ENCODE measurements around the gene CBLC. TPM values are rescaled to one million over a fixed set of nuclear protein-coding genes. Genes with fewer than 3 reads are reported as not detected.
A peak's percentile ranks its signal among the peaks of the same experiment; 100 is the strongest.

The CBLC gene
- total RNA-seq, 3 donors from 2014 or later (not counting 1 experiment from before 2014, with no cell fraction given) = not detected

DNA sequence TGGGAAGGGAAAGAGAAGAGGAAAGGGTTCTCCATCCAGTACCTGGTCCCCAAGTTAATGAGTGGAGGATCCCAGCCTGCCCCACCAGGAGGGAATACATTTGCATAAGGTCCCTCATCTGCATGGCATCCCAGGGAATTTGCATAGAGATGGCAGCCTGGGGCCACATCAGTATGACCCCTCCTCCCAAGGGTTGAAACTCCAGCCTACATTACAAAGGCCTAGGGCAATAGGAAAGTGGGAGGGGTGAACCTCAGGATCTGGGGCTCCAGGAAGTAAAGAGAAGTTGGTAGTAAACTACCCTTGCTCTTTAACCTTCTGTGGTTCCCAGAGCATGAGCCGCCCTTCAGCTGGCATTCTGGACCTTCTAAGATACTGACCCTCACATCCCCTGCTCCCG is 61.6 kb downstream of the CBLC start:
- H3K36me3 Mint-ChIP-seq = no peaks in the 10 kb centered on the region
- intact Hi-C loops (cut with micrococcal nuclease) = no loop called here
- ATAC-seq = no peak
- DNase-seq = no peak
- Histone ChIP-seq H3K4me3 (ENCODE audit: low read length) (no peak overlapping the region), H3K27me3 (ENCODE audit: control insufficient read depth, insufficient read depth, low read length) (no peaks in the 10 kb centered on the region), H3K27ac (ENCODE audit: low read length) (no peak overlapping the region), H3K9me3 (ENCODE audit: control insufficient read depth, insufficient read depth, low read length) (no peaks in the 10 kb centered on the region), H3K36me3 (ENCODE audit: control insufficient read depth, insufficient read depth, low read length) (no peaks in the 10 kb centered on the region), H3K4me1 (ENCODE audit: control insufficient read depth, insufficient read depth, low read length) (peaks cover under 1% of the 10 kb centered on the region)
- no peaks in the 10 kb centered on the region for H3K9me3 Mint-ChIP-seq
- TF ChIP-seq CTCF (IDR thresholded peaks at IDR 0.05) = no peak
- H3K4me1 Mint-ChIP-seq = peaks cover 0 to 6% of the 10 kb centered on the region in 2 donors
- H3K27ac Mint-ChIP-seq = no peak overlapping the region
- H3K4me3 Mint-ChIP-seq = no peak overlapping the region
- WGBS (ENCODE audit: insufficient coverage) = 96% methylated on average over 2 of the region's 2 CpGs
- no peaks in the 10 kb centered on the region for H3K27me3 Mint-ChIP-seq (ENCODE audit: low read depth in 2 of 2)

DNA sequence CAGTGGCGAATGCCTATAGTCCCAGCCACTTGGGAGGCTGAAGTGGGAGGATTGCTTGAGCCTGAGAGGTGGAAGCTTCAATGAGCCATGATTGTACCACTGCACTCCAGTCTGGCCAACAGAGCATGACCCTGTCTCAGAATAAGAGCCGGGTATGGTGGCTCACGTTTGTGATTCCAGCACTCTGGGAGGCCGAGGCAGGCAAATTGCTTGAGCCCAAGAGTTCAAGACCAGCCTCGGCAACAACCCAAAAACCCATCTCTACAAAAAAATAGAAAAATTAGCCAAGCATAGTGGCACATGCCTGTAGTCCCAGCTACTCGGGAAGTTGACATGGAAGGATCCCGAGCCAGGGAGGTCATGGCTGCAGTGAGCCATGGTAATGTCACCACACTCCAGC is 63.1 kb downstream of the CBLC start:
- Histone ChIP-seq H3K4me1 (ENCODE audit: control insufficient read depth, insufficient read depth, low read length) (peaks cover 16% of the 10 kb centered on the region), H3K36me3 (ENCODE audit: control insufficient read depth, insufficient read depth, low read length) (no peaks in the 10 kb centered on the region), H3K9me3 (ENCODE audit: control insufficient read depth, insufficient read depth, low read length) (no peaks in the 10 kb centered on the region), H3K27ac (ENCODE audit: low read length) (no peak overlapping the region), H3K27me3 (ENCODE audit: control insufficient read depth, insufficient read depth, low read length) (no peaks in the 10 kb centered on the region), H3K4me3 (ENCODE audit: low read length) (no peak overlapping the region)
- DNase-seq = no peak
- TF ChIP-seq CTCF (IDR thresholded peaks at IDR 0.05) = no peak
- no peaks in the 10 kb centered on the region for H3K9me3 Mint-ChIP-seq
- ATAC-seq = no peak
- H3K36me3 Mint-ChIP-seq = no peaks in the 10 kb centered on the region
- intact Hi-C loops (cut with micrococcal nuclease) = loop anchor here (10.0 kb wide), 1 partner anchor 146 kb away; the partner anchor contains the start of gene CEACAM16
- no peak overlapping the region for H3K27ac Mint-ChIP-seq
- no peak overlapping the region for H3K4me3 Mint-ChIP-seq
- 72% methylated on average over 7 of the region's 7 CpGs for WGBS (ENCODE audit: insufficient coverage)
- peaks cover 11 to 21% of the 10 kb centered on the region in 2 donors for H3K4me1 Mint-ChIP-seq
- peaks cover 0 to 9% of the 10 kb centered on the region in 2 donors for H3K27me3 Mint-ChIP-seq (ENCODE audit: low read depth in 2 of 2)

- no peaks in the 10 kb centered on the region for H3K9me3 ChIP-seq (ENCODE audit: control insufficient read depth, insufficient read depth, low read length)
- peaks cover 11 to 23% of the 10 kb centered on the region in 2 donors for H3K4me1 Mint-ChIP-seq
- no peak overlapping the region for H3K27ac Mint-ChIP-seq
- DNase-seq (no peak), ATAC-seq (no peak)
- H3K9me3 Mint-ChIP-seq = no peaks in the 10 kb centered on the region
- peaks cover 20% of the 10 kb centered on the region for H3K4me1 ChIP-seq (ENCODE audit: control insufficient read depth, insufficient read depth, low read length)
- peaks cover 0 to 9% of the 10 kb centered on the region in 2 donors for H3K27me3 Mint-ChIP-seq (ENCODE audit: low read depth in 2 of 2)
- no peaks in the 10 kb centered on the region for H3K36me3 Mint-ChIP-seq
- H3K36me3 ChIP-seq (ENCODE audit: control insufficient read depth, insufficient read depth, low read length) = no peaks in the 10 kb centered on the region
- no peak overlapping the region for H3K27ac ChIP-seq (ENCODE audit: low read length)
- H3K27me3 ChIP-seq (ENCODE audit: control insufficient read depth, insufficient read depth, low read length) = no peaks in the 10 kb centered on the region
- intact Hi-C loops (cut with micrococcal nuclease) = loop anchor here (10.0 kb wide), 1 partner anchor 146 kb away; the partner anchor contains the start of gene CEACAM16
- TF ChIP-seq CTCF (IDR thresholded peaks at IDR 0.05) = no peak
- no peak overlapping the region for H3K4me3 Mint-ChIP-seq
- WGBS (ENCODE audit: insufficient coverage) = 13% methylated on average over 3 of the region's 3 CpGs
- H3K4me3 ChIP-seq (ENCODE audit: low read length) = no peak overlapping the region
Measured at GRCh38 chr19:44841231-44841630, 63.5 kb downstream of the CBLC start.

DNA sequence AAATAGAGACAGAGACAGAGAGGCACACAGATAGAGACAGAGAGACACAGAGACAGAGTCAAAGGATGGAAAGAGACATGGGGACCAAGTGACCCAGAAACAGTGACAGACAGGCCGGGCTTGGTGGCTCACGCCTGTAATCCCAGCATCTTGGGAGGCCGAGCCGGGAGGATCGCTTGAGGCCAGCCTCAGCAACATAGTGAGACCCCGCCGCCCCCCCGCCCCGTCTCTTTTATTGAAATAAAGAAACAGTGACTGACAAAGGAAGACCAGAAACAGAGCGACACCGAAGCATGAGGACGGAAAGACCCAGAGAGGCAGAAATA is 67.6 kb downstream of the CBLC start:
- Histone ChIP-seq H3K4me3 (ENCODE audit: low read length) (no peak overlapping the region), H3K4me1 (ENCODE audit: control insufficient read depth, insufficient read depth, low read length) (peaks cover 39% of the 10 kb centered on the region)
- H3K27ac Mint-ChIP-seq = peak overlapping the region; percentile 32 to 35

More for the DNA sequence above, 67.6 kb downstream of the CBLC start:
- intact Hi-C loops (cut with micrococcal nuclease) = loop anchor here (1.0 to 10.0 kb wide), 4 partner anchors 45 to 150 kb away; partner anchors contain the start of gene CEACAM16
- DNase-seq = no peak
- H3K36me3 ChIP-seq (ENCODE audit: control insufficient read depth, insufficient read depth, low read length) = no peaks in the 10 kb centered on the region
- ATAC-seq = no peak
- Mint-ChIP-seq H3K4me1 (peaks cover 17 to 33% of the 10 kb centered on the region in 2 donors), H3K9me3 (no peaks in the 10 kb centered on the region), H3K27me3 (ENCODE audit: low read depth in 2 of 2) (peaks cover 0 to 20% of the 10 kb centered on the region in 2 donors), H3K36me3 (no peaks in the 10 kb centered on the region), H3K4me3 (peak overlapping the region; percentile 87)
- no peak for TF ChIP-seq CTCF (IDR thresholded peaks at IDR 0.05)
- H3K27me3 ChIP-seq (ENCODE audit: control insufficient read depth, insufficient read depth, low read length) = peaks cover 13% of the 10 kb centered on the region
- 10% methylated on average over 12 of the region's 12 CpGs for WGBS (ENCODE audit: insufficient coverage)
- no peaks in the 10 kb centered on the region for H3K9me3 ChIP-seq (ENCODE audit: control insufficient read depth, insufficient read depth, low read length)
- H3K27ac ChIP-seq (ENCODE audit: low read length) = no peak overlapping the region

All from natural killer cell (primary cell).